Body of pancreas (tissue), 4 donors: ENCODE measurements around the gene SIRT7. TPM values are rescaled to one million over a fixed set of nuclear protein-coding genes. Genes with fewer than 3 reads are reported as not detected.

Experiments used
- ATAC-seq: fragments of 150-250 bp; one replicate; pipeline ENCODE4 v1.9.1; 2016
- DNase-seq, 4 donors: peaks; one replicate each; pipeline ENCODE4 v3.0.0-alpha.2; 2019
- H3K27ac ChIP-seq, 4 donors: fragments of 200-600 bp; sonication (generic); 1 replicate in 3 of 4; 2 replicates in 1 of 4; pipeline versions ENCODE4 v1.5.1 to v1.6.1; 2016 to 2019; ENCODE audit warnings: mild to moderate bottlenecking in 1 of 4, mixed read lengths in 1 of 4, moderate library complexity in 1 of 4
- H3K27me3 ChIP-seq, 2 donors: fragments of 200-600 bp; sonication (generic); one replicate each; pipeline ENCODE4 v1.6.0; 2016; ENCODE audit warnings: mild to moderate bottlenecking in 1 of 2
- H3K36me3 ChIP-seq, 2 donors: fragments of 200-600 bp; sonication (generic); replicated peaks in 1 of 2; 2 replicates each; pipeline ENCODE4 v1.5.1; 2016; ENCODE audit warnings: low read depth in 2 of 2; ENCODE audit not compliant: insufficient read depth in 1 of 2
- H3K4me1 ChIP-seq: fragments of 200-600 bp; sonication (generic); one replicate; pipeline ENCODE4 v1.6.0; 2016
- H3K4me3 ChIP-seq, 2 donors: fragments of 200-600 bp; sonication (generic); 1 replicate in 1 of 2; 2 replicates in 1 of 2; pipeline ENCODE4 v1.5.1; 2016 to 2019
- H3K9me3 ChIP-seq, 3 donors: fragments of 200-600 bp; sonication (generic); 1 replicate in 2 of 3; 2 replicates in 1 of 3; pipeline ENCODE4 v1.5.1; 2016
- CTCF ChIP-seq, 7 experiments: fragments of 450-650 bp in 4 of 7; fragments of 200-600 bp in 3 of 7; sonication (generic) in 3 of 7; IDR thresholded peaks; one replicate each; pipeline ENCODE4 v1.5.1; 2016 to 2019; ENCODE audit warnings: antibody characterized with exemption in 7 of 7
- POLR2A ChIP-seq, 3 donors: fragments of 450-650 bp; IDR thresholded peaks; one replicate each; pipeline ENCODE4 v1.6.1; 2016; ENCODE audit warnings: antibody characterized with exemption in 3 of 3, mild to moderate bottlenecking in 2 of 3
- WGBS, 2 donors: methylation state at CpG; one replicate each; pipeline ENCODE4 v1.1.5; 2017; 5-methylcytosine and 5-hydroxymethylcytosine counted together
- intact Hi-C: fragments of 100-400 bp; cut with DNase I; formaldehyde crosslinking; loops from one replicate; pipeline ENCODE4 v1.15.1; 2023
- total RNA-seq, 2 donors: library from RNA; depleted of rRNA; stranded (reverse); fragments of >200 nt; gene quantifications; one replicate each; pipeline ENCODE4 v1.1.0, GENCODE V29; 2016

SIRT7 gene
- 10 to 100 TPM; 23.9 to 48.5 TPM for total RNA-seq

- ATAC-seq: peak; percentile 89
- peaks cover 24% of the 10 kb centered on the region for H3K4me1 ChIP-seq
- H3K36me3 ChIP-seq: peaks cover 6 to 10% of the 10 kb centered on the region in 2 donors
- peak within 1 kb of the TSS; percentile 39 to 79 (median 70) for H3K27ac ChIP-seq
- DNase-seq: peak; percentile 74 to 80 (median 77)
- TF ChIP-seq CTCF (IDR thresholded peaks at IDR 0.05): no peak
- peak; percentile 43 to 56 (median 47) for TF ChIP-seq POLR2A (IDR thresholded peaks at IDR 0.05)
- no peaks in the 10 kb centered on the region for H3K9me3 ChIP-seq
- 0 to 2% methylated on average over 23 to 90 of the region's 94 CpGs for WGBS, 2 donors
- intact Hi-C loops: no loop called here
- H3K4me3 ChIP-seq: peak within 1 kb of the TSS; percentile 55 to 69
- H3K27me3 ChIP-seq: no peaks in the 10 kb centered on the region
Measured at GRCh38 chr17:81917565-81918332, at the start of gene SIRT7. SIRT7 (minus strand) TSS chr17:81918176; CDS start chr17:81918131, 45 bp downstream.

- H3K4me3 ChIP-seq: no peak overlapping the region
- peaks cover 17% of the 10 kb centered on the region for H3K4me1 ChIP-seq
- H3K27ac ChIP-seq: no peak overlapping the region
- 53 to 70% methylated on average over 3 to 5 of the region's 5 CpGs for WGBS, 2 donors
- ATAC-seq (no peak), DNase-seq (no peak)
- intact Hi-C loops: no loop called here
- TF ChIP-seq CTCF (IDR thresholded peaks at IDR 0.05) (no peak), POLR2A (IDR thresholded peaks at IDR 0.05) (no peak)
- H3K36me3 ChIP-seq: no peaks in the 10 kb centered on the region
- no peaks in the 10 kb centered on the region for H3K9me3 ChIP-seq
- H3K27me3 ChIP-seq: no peaks in the 10 kb centered on the region
Measured at GRCh38 chr17:81967244-81967532, 49.2 kb upstream of the SIRT7 start.

- H3K27me3 ChIP-seq: peaks cover 0 to 5% of the 10 kb centered on the region in 2 donors
- H3K27ac ChIP-seq: no peak overlapping the region
- no peak for ATAC-seq
- WGBS, 2 donors: 66 to 77% methylated on average over 15 to 33 of the region's 41 CpGs
- DNase-seq: peak in 3 of 4 donors; percentile 28 to 61 (median 59)
- no peaks in the 10 kb centered on the region for H3K9me3 ChIP-seq
- H3K4me1 ChIP-seq: peaks cover 21% of the 10 kb centered on the region
- intact Hi-C loops: no loop called here
- H3K4me3 ChIP-seq: no peak overlapping the region
- H3K36me3 ChIP-seq: no peaks in the 10 kb centered on the region
- no peak for TF ChIP-seq POLR2A (IDR thresholded peaks at IDR 0.05)
- TF ChIP-seq CTCF (IDR thresholded peaks at IDR 0.05): no peak
Measured at GRCh38 chr17:81966343-81967243, 48.6 kb upstream of the SIRT7 start.

GRCh38 chr17:81964081-81964849, 46.3 kb upstream of the SIRT7 start:
- peaks cover 6 to 16% of the 10 kb centered on the region in 2 donors for H3K27me3 ChIP-seq
- intact Hi-C loops: no loop called here
- 69 to 70% methylated on average over 21 to 22 of the region's 22 CpGs for WGBS, 2 donors

More at GRCh38 chr17:81964081-81964849, 46.3 kb upstream of the SIRT7 start:
- Histone ChIP-seq H3K4me1 (peaks cover 37% of the 10 kb centered on the region), H3K36me3 (no peaks in the 10 kb centered on the region), H3K9me3 (no peaks in the 10 kb centered on the region), H3K4me3 (no peak overlapping the region), H3K27ac (no peak overlapping the region)
- ATAC-seq (no peak), DNase-seq (no peak)
- TF ChIP-seq POLR2A (IDR thresholded peaks at IDR 0.05): no peak
- TF ChIP-seq CTCF (IDR thresholded peaks at IDR 0.05): no peak
